ENCODE data around the gene NDUFA11. TPM values are rescaled to one million over a fixed set of nuclear protein-coding genes. Genes with fewer than 3 reads are reported as not detected.

Gene NDUFA11
- total RNA-seq, 3 donors from 2014 or later (not counting 1 experiment from before 2014, with no cell fraction given) = 111 to 115 (median 113) TPM

- no peaks in the 10 kb centered on the region for H3K27me3 ChIP-seq (ENCODE audit: control insufficient read depth, insufficient read depth, low read length)
- H3K4me3 ChIP-seq (ENCODE audit: low read length) = no peak overlapping the region
- ATAC-seq (no peak), DNase-seq (peak in 1 of 2 donors; percentile 2)
- H3K27ac Mint-ChIP-seq = no peak overlapping the region
- no peaks in the 10 kb centered on the region for H3K9me3 Mint-ChIP-seq
- 83% methylated on average over 28 of the region's 28 CpGs for WGBS (ENCODE audit: insufficient coverage)
- no peaks in the 10 kb centered on the region for H3K9me3 ChIP-seq (ENCODE audit: control insufficient read depth, insufficient read depth, low read length)
- no peaks in the 10 kb centered on the region for H3K36me3 Mint-ChIP-seq
- peaks cover 0 to 3% of the 10 kb centered on the region in 2 donors for H3K27me3 Mint-ChIP-seq (ENCODE audit: low read depth in 2 of 2)
- peaks cover 0 to 7% of the 10 kb centered on the region in 2 donors for H3K4me1 Mint-ChIP-seq
- no peak overlapping the region for H3K4me3 Mint-ChIP-seq
- no peak for TF ChIP-seq CTCF (IDR thresholded peaks at IDR 0.05)
- H3K27ac ChIP-seq (ENCODE audit: low read length) = no peak overlapping the region
- intact Hi-C loops (cut with micrococcal nuclease) = loop anchor here (2.0 kb wide), 1 partner anchor 89 kb away; the partner anchor contains the start of gene NRTN
- peaks cover 24% of the 10 kb centered on the region for H3K36me3 ChIP-seq (ENCODE audit: control insufficient read depth, insufficient read depth, low read length)
- H3K4me1 ChIP-seq (ENCODE audit: control insufficient read depth, insufficient read depth, low read length) = no peaks in the 10 kb centered on the region
Measured at GRCh38 chr19:5893907-5894703, 9.5 kb downstream of the NDUFA11 start.

DNA sequence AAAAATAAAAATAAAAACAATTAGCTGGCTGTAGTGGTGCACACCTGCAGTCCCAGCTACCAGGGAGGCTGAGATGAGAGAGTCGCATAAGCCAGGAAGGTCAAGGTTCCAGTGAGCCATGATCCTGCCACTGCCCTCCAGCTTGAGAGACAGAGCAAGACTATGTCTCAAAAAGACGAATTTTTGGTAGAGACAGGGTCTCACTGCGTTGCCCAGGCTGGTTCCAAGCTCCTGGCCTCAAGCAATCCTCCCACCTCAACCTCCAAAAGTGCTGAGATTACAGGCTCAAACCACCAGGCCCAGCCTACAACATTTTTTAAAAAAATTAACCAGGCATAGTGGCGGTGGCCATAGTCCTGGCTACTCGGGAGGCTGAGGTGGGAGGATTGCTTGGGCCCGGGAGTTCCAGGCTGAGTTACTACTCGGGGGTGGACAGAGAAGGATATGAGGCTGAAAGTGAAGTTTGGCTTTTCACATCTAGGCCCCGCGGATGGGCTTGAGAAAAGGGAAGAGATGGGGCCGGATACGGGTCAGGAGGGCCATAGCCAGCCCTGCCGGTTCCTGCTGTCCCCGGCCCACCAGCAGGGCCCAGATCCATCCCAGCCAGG is 10.2 kb downstream of the NDUFA11 start:
- Histone ChIP-seq H3K27ac (ENCODE audit: low read length) (no peak overlapping the region), H3K36me3 (ENCODE audit: control insufficient read depth, insufficient read depth, low read length) (peaks cover 24% of the 10 kb centered on the region), H3K4me3 (ENCODE audit: low read length) (no peak overlapping the region), H3K4me1 (ENCODE audit: control insufficient read depth, insufficient read depth, low read length) (no peaks in the 10 kb centered on the region), H3K27me3 (ENCODE audit: control insufficient read depth, insufficient read depth, low read length) (no peaks in the 10 kb centered on the region), H3K9me3 (ENCODE audit: control insufficient read depth, insufficient read depth, low read length) (no peaks in the 10 kb centered on the region)
- Mint-ChIP-seq H3K4me1 (peaks cover 0 to 7% of the 10 kb centered on the region in 2 donors), H3K36me3 (no peaks in the 10 kb centered on the region), H3K27me3 (ENCODE audit: low read depth in 2 of 2) (peaks cover 0 to 3% of the 10 kb centered on the region in 2 donors), H3K27ac (no peak overlapping the region), H3K9me3 (no peaks in the 10 kb centered on the region), H3K4me3 (no peak overlapping the region)
- intact Hi-C loops (cut with micrococcal nuclease) = loop anchor here (2.0 kb wide), 1 partner anchor 89 kb away; the partner anchor contains the start of gene NRTN
- WGBS (ENCODE audit: insufficient coverage) = 82% methylated on average over 13 of the region's 13 CpGs
- no peak for TF ChIP-seq CTCF (IDR thresholded peaks at IDR 0.05)
- ATAC-seq = no peak
- peak in 1 of 2 donors; percentile 2 for DNase-seq

GRCh38 chr19:5892772-5893275 is 10.8 kb downstream of the NDUFA11 start:
- no peak overlapping the region for H3K27ac Mint-ChIP-seq
- peaks cover 0 to 3% of the 10 kb centered on the region in 2 donors for H3K27me3 Mint-ChIP-seq (ENCODE audit: low read depth in 2 of 2)
- no peak overlapping the region for H3K4me3 Mint-ChIP-seq
- Histone ChIP-seq H3K4me1 (ENCODE audit: control insufficient read depth, insufficient read depth, low read length) (no peaks in the 10 kb centered on the region), H3K4me3 (ENCODE audit: low read length) (no peak overlapping the region), H3K27ac (ENCODE audit: low read length) (no peak overlapping the region), H3K27me3 (ENCODE audit: control insufficient read depth, insufficient read depth, low read length) (no peaks in the 10 kb centered on the region), H3K9me3 (ENCODE audit: control insufficient read depth, insufficient read depth, low read length) (no peaks in the 10 kb centered on the region), H3K36me3 (ENCODE audit: control insufficient read depth, insufficient read depth, low read length) (peaks cover 24% of the 10 kb centered on the region)
- 75% methylated on average over 15 of the region's 15 CpGs for WGBS (ENCODE audit: insufficient coverage)
- DNase-seq (peak in 1 of 2 donors; percentile 4), ATAC-seq (no peak)
- no peaks in the 10 kb centered on the region for H3K36me3 Mint-ChIP-seq
- peaks cover 0 to 7% of the 10 kb centered on the region in 2 donors for H3K4me1 Mint-ChIP-seq
- H3K9me3 Mint-ChIP-seq = no peaks in the 10 kb centered on the region
- TF ChIP-seq CTCF (IDR thresholded peaks at IDR 0.05) = peak; percentile 14
- intact Hi-C loops (cut with micrococcal nuclease) = loop anchor here (2.0 kb wide), 1 partner anchor 88 kb away; the partner anchor contains the start of gene NRTN
